Small intestine (tissue), 7 donors: ENCODE data around the gene TFB2M. TPM values are rescaled to one million over a fixed set of nuclear protein-coding genes. Genes with fewer than 3 reads are reported as not detected.

ENCODE experiments used
- DNase-seq, 2 donors: peaks; one replicate each; pipeline versions ENCODE4 v3.0.0 to v3.0.0-alpha.2; 2013
- FAIRE-seq: peaks from 2 replicates; lab custom pipeline; 2012; peaks lifted over from hg19 to GRCh38; lab: Jason Lieb, UNC
- H3K27ac ChIP-seq, 3 donors: one replicate each; pipeline ENCODE4 v1.5.1; 2013; ENCODE audit warnings: low read length in 2 of 3, mild to moderate bottlenecking in 2 of 3, control low read depth in 1 of 3, inconsistent platforms in 1 of 3, low read depth in 1 of 3, moderate library complexity in 1 of 3
- H3K27me3 ChIP-seq, 3 donors: one replicate each; pipeline ENCODE4 v1.6.1; 2013; ENCODE audit warnings: low read length in 3 of 3, inconsistent platforms in 1 of 3; ENCODE audit not compliant: control insufficient read depth in 3 of 3, insufficient read depth in 3 of 3
- H3K36me3 ChIP-seq, 3 donors: one replicate each; pipeline ENCODE4 v1.6.1; 2013; ENCODE audit warnings: low read length in 3 of 3, inconsistent platforms in 1 of 3, low read depth in 1 of 3, mild to moderate bottlenecking in 1 of 3, moderate library complexity in 1 of 3; ENCODE audit not compliant: control insufficient read depth in 3 of 3, insufficient read depth in 2 of 3
- H3K4me1 ChIP-seq, 3 donors: one replicate each; pipeline ENCODE4 v1.6.1; 2013; ENCODE audit warnings: low read length in 2 of 3, inconsistent platforms in 1 of 3, low read depth in 1 of 3, mild to moderate bottlenecking in 1 of 3, moderate library complexity in 1 of 3; ENCODE audit not compliant: control insufficient read depth in 3 of 3, insufficient read depth in 2 of 3
- H3K4me3 ChIP-seq, 3 donors: one replicate each; pipeline ENCODE4 v1.5.1; 2013; ENCODE audit warnings: low read length in 3 of 3, control low read depth in 1 of 3, inconsistent platforms in 1 of 3, low read depth in 1 of 3, mild to moderate bottlenecking in 1 of 3, moderate library complexity in 1 of 3
- H3K9me3 ChIP-seq, 2 donors: one replicate each; pipeline ENCODE4 v1.6.1; 2013; ENCODE audit warnings: low read depth in 1 of 2, low read length in 1 of 2; ENCODE audit not compliant: control insufficient read depth in 2 of 2, insufficient read depth in 1 of 2
- WGBS, 3 donors: extraction: QIAGEN DNeasy Blood & Tissue Kit; methylation state at CpG; one replicate each; pipeline ENCODE4 v1.1.7; 2013; 5-methylcytosine and 5-hydroxymethylcytosine counted together
- polyA plus RNA-seq, 4 donors: library from polyadenylated mRNA; stranded (reverse) in 3 of 4; unstranded in 1 of 4; fragments of 200-250 nt in 3 of 4; fragments of 120-200 nt in 1 of 4; gene quantifications; one replicate each; pipeline versions ENCODE4 v1.2.1 to v1.2.3, GENCODE V29; 2013
- donor health status: healthy with polysubstance abuse.
- donor health status: control.
- donor health status: control.
- donor health status: Bipolar disorder and iron deficiency.
- donor health status: healthy.

Gene TFB2M
- polyA plus RNA-seq, 4 donors: 7.8 to 16.6 (median 10.4) TPM

DNA sequence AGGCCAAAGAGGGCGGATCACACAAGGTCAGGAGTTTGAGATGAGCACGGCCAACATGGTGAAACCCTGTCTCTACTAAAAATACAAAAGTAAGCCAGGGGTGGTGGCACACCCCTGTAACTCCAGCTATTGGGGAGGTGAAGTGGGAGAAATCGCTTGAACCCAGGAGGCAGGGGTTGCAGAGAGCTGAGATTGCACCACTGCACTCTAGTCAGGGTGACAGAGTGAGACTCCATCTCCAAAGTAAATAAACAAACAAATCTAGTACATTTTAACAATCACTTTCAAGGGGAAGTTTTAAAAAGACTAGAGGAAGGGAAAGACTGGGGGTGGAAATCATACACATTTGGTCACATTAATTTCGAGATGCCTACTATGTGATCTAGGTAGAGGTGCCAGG, 6.8 kb downstream of the TFB2M start:
- H3K4me3 ChIP-seq: no peak overlapping the region
- H3K36me3 ChIP-seq: peaks cover 5 to 45% (median 6%) of the 10 kb centered on the region in 3 donors
- H3K27me3 ChIP-seq: no peaks in the 10 kb centered on the region
- no peak overlapping the region for H3K27ac ChIP-seq
- no peak for FAIRE-seq
- 92 to 97% (median 95%) methylated on average over 4 of the region's 4 CpGs for WGBS, 3 donors
- no peak for DNase-seq
- H3K4me1 ChIP-seq: no peaks in the 10 kb centered on the region
- H3K9me3 ChIP-seq: no peaks in the 10 kb centered on the region

DNA sequence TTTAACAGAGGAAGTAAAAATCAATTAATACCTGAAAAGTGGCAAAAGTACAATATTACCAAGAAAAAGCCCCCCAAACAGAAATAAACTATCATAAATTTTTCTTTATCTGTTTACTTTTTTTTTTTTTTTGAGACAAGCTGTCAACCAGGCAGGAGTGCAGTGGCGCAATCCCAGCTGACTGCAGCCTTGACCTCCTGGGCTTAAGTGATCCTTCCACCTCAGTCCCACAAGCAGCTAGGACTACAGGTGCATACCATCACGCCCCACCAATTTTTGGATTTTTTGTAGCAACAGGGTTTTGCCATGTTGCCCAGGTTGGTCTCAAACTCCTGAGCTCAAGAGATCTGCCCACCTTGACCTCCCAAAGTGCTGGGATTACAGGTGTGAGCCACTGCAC, 8.0 kb downstream of the TFB2M start:
- FAIRE-seq: no peak
- 96 to 100% (median 98%) methylated on average over 2 of the region's 2 CpGs for WGBS, 3 donors

DNA sequence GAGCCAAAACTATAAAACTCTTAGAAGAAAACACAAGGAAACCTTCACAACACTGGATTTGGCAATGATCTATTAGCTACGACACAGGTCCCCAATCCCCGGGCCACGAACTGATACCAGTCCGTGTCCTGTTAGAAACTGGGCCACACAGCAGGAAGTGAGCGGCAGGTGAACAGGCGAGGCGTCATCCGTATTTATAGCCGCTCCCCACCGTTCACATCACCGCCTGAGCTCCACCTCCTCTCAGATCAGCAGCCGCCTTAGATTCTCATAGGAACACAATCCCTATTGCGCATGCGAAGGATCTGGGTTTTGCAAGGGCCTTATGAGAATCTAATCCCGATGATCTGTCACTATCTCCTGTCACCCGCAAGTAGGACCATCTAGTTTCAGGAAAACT, 11.9 kb downstream of the TFB2M start:
- Histone ChIP-seq H3K36me3 (peaks cover 8 to 56% (median 12%) of the 10 kb centered on the region in 3 donors), H3K4me3 (no peak overlapping the region), H3K4me1 (no peaks in the 10 kb centered on the region), H3K27ac (no peak overlapping the region), H3K27me3 (no peaks in the 10 kb centered on the region), H3K9me3 (no peaks in the 10 kb centered on the region)
- DNase-seq (no peak), FAIRE-seq (no peak)
- WGBS, 3 donors: 95 to 96% (median 96%) methylated on average over 16 of the region's 16 CpGs

More for the DNA sequence above, 8.0 kb downstream of the TFB2M start:
- Histone ChIP-seq H3K4me3 (no peak overlapping the region), H3K4me1 (no peaks in the 10 kb centered on the region), H3K27ac (no peak overlapping the region), H3K9me3 (no peaks in the 10 kb centered on the region), H3K36me3 (peaks cover 6 to 49% (median 8%) of the 10 kb centered on the region in 3 donors), H3K27me3 (no peaks in the 10 kb centered on the region)
- no peak for DNase-seq

DNA sequence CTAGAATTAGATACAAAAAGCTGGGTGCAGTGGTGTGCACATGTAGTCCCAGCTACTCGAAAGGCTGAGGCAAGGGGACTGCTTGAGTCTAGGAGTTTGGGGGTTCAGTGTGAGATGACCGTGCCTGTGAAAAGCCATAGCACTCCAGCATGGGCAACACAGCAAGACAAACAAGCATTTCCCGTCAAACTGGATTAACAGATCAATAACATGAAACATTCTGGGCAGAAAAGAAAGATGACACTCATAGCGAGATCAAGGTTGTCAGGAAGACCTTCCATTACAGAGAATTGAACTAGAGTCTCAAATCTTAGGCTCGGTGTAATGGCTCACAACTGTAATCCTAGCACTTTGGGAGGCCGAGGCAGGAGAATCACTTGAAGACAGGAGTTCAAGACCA, 14.0 kb downstream of the TFB2M start:
- H3K4me3 ChIP-seq: no peak overlapping the region

DNA sequence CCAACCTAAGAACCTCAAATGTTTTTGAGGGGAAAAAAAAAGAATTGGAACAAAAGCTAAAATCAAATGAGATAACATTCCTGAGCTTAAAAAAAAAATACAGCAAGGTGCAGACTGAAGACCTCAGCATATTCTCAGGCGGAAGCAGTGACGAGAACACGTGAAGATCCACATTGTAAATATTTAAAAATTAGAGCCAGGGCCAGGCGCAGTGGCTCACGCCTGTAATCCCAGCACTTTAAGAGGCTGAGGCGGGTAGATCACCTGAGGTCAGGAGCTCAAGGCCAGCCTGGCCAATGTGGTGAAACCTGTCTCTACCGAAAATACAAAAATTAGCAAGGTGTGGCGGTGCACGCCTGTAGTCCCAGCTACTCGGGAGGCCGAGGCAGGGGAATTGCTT, 15.7 kb downstream of the TFB2M start:
- H3K4me1 ChIP-seq: no peaks in the 10 kb centered on the region
- 68 to 70% (median 70%) methylated on average over 11 of the region's 11 CpGs for WGBS, 3 donors
- no peak overlapping the region for H3K27ac ChIP-seq
- H3K27me3 ChIP-seq: no peaks in the 10 kb centered on the region
- peaks cover 5 to 58% (median 13%) of the 10 kb centered on the region in 3 donors for H3K36me3 ChIP-seq
- FAIRE-seq (no peak), DNase-seq (no peak)
- no peaks in the 10 kb centered on the region for H3K9me3 ChIP-seq
- H3K4me3 ChIP-seq: no peak overlapping the region

More for the DNA sequence above, 14.0 kb downstream of the TFB2M start:
- H3K9me3 ChIP-seq: no peaks in the 10 kb centered on the region
- FAIRE-seq (no peak), DNase-seq (no peak)
- no peaks in the 10 kb centered on the region for H3K27me3 ChIP-seq
- peaks cover 8 to 54% (median 12%) of the 10 kb centered on the region in 3 donors for H3K36me3 ChIP-seq
- H3K27ac ChIP-seq: no peak overlapping the region
- WGBS, 3 donors: 89 to 97% (median 94%) methylated on average over 6 of the region's 6 CpGs
- H3K4me1 ChIP-seq: no peaks in the 10 kb centered on the region

DNA sequence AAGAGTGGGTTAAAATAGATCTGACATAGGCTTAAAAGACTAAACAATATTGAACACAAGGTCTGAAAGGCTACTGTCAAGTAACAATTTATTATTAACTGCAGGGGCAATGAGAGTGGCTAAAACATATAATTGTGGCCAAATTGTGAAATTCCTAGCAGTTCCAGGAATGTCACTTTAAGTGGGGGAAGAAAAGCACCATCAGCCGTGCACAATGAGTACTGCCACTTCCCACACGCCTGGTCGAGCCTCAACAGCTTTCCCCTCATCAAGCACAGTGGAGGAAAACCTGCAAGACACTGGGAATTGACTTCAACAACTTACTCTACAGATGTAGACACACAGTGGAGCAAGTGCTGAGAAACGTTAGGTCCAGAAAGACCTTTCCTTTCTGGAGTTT, 16.4 kb downstream of the TFB2M start:
- H3K27ac ChIP-seq: no peak overlapping the region
- H3K36me3 ChIP-seq: peaks cover 4 to 60% (median 12%) of the 10 kb centered on the region in 3 donors
- H3K9me3 ChIP-seq: no peaks in the 10 kb centered on the region
- no peak for DNase-seq
- no peak overlapping the region for H3K4me3 ChIP-seq
- no peaks in the 10 kb centered on the region for H3K4me1 ChIP-seq
- FAIRE-seq: no peak
- H3K27me3 ChIP-seq: no peaks in the 10 kb centered on the region
- 38 to 42% (median 38%) methylated on average over 4 of the region's 4 CpGs for WGBS, 3 donors

DNA sequence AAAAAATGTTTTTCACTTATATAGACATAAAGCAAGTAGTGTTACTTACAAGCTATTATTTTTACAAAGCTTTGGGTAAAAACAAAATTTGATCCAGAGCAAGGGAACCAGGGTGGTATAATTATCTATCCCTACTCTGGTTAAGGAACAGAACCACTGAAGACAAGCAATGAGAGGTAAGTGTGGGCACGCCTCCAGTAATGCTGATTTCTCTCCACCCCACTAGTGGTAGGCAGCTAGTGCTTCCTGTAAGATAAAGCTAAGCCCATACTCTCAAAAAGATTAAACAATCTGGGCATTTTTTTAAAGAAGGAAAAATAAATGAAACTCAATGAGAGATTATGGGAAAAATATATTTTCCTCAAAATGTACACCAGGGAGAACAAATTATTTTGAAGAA, 22.1 kb downstream of the TFB2M start:
- Histone ChIP-seq H3K27ac (no peak overlapping the region), H3K4me1 (no peaks in the 10 kb centered on the region), H3K36me3 (peaks cover 5 to 47% (median 11%) of the 10 kb centered on the region in 3 donors), H3K27me3 (no peaks in the 10 kb centered on the region), H3K9me3 (no peaks in the 10 kb centered on the region), H3K4me3 (no peak overlapping the region)
- WGBS, 3 donors: 86 to 100% (median 97%) methylated on average over 1 of the region's 1 CpG
- DNase-seq (no peak), FAIRE-seq (no peak)

DNA sequence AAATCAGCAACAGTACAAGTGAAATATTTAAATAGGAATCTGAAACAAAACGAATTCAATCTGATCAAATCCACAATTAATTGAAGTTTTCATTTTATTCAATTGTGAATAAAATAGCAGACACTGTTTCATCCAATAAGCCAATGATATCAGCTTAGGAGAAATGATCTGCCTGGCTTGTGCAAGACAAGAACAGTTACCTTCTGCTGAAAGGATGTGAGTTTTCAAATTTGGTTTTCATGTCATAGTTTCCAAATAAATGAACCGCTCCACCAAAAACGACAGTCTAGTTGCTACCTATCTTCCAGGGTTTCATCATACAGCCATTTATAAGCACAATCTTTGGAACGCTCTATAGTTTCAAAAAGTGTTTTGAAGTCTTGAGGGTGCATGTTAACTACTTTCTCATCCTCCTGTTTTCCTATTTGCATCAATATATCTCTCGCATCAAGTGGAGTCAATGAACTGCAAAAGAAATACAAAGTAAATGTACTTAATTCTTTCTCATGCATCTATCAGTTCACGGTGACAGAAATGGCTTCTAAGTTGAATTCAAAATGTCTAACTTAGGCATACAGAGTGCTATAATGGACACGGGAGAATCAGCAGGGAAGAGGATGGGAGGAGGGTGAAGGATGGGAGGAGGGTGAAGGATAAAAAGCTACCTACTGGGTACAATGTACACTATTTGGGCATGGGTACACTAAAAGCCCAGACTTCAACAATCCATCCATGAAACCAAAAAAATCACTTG, 25.1 kb downstream of the TFB2M start:
- Histone ChIP-seq H3K9me3 (no peaks in the 10 kb centered on the region), H3K4me1 (no peaks in the 10 kb centered on the region), H3K36me3 (peaks cover 5 to 34% (median 11%) of the 10 kb centered on the region in 3 donors), H3K27ac (no peak overlapping the region), H3K27me3 (no peaks in the 10 kb centered on the region), H3K4me3 (no peak overlapping the region)
- 89 to 90% (median 89%) methylated on average over 7 of the region's 7 CpGs for WGBS, 3 donors
- no peak for DNase-seq
- FAIRE-seq: no peak
